H9 (cell line): ENCODE data around the gene NALCN. TPM values are rescaled to one million over a fixed set of nuclear protein-coding genes. Genes with fewer than 3 reads are reported as not detected.

Experiments
- DNase-seq: peaks from one replicate; pipeline ENCODE4 v3.0.0-alpha.2; 2017
- H2AFZ ChIP-seq: one replicate; pipeline ENCODE4 v1.6.1; 2013; ENCODE audit warnings: mild to moderate bottlenecking, low read length, control low read depth, moderate library complexity
- H2AK5ac ChIP-seq: 2 replicates; pipeline ENCODE4 v1.6.1; 2013; ENCODE audit warnings: low read length, control low read depth, mixed read lengths; ENCODE audit not compliant: insufficient read length
- H2BK120ac ChIP-seq: one replicate; pipeline ENCODE4 v1.6.1; 2013; ENCODE audit warnings: low read depth, mild to moderate bottlenecking, low read length, control low read depth, inconsistent platforms; ENCODE audit not compliant: poor library complexity, severe bottlenecking
- H2BK12ac ChIP-seq: 2 replicates; pipeline ENCODE4 v1.6.1; 2013; ENCODE audit warnings: low read length, control low read depth, mixed read lengths, low read depth; ENCODE audit not compliant: insufficient read length
- H2BK15ac ChIP-seq: 2 replicates; pipeline ENCODE4 v1.6.1; 2013; ENCODE audit warnings: low read depth, low read length, control low read depth
- H2BK20ac ChIP-seq: one replicate; pipeline ENCODE4 v1.6.1; 2013; ENCODE audit warnings: low read depth, mild to moderate bottlenecking, low read length, control low read depth, inconsistent platforms; ENCODE audit not compliant: poor library complexity, severe bottlenecking
- H2BK5ac ChIP-seq: 2 replicates; pipeline ENCODE4 v1.6.1; 2013; ENCODE audit warnings: low read length, control low read depth, mixed read lengths; ENCODE audit not compliant: insufficient read length
- H3K14ac ChIP-seq: 2 replicates; pipeline ENCODE4 v1.6.1; 2013; ENCODE audit warnings: low read length, control low read depth; ENCODE audit not compliant: insufficient read depth
- H3K18ac ChIP-seq: 2 replicates; pipeline ENCODE4 v1.6.1; 2013; ENCODE audit warnings: low read depth, mild to moderate bottlenecking, mixed read lengths, low read length, control low read depth; ENCODE audit not compliant: insufficient read length
- H3K23ac ChIP-seq: 2 replicates; pipeline ENCODE4 v1.6.1; 2013; ENCODE audit warnings: low read length, control low read depth, mixed read lengths, low read depth; ENCODE audit not compliant: insufficient read length
- H3K23me2 ChIP-seq: 2 replicates; pipeline ENCODE4 v1.6.1; 2013; ENCODE audit warnings: low read depth, mild to moderate bottlenecking, mixed read lengths, low read length, control low read depth; ENCODE audit not compliant: insufficient read length, poor library complexity, severe bottlenecking
- H3K27ac ChIP-seq: 2 replicates; pipeline ENCODE4 v1.5.1; 2013; ENCODE audit warnings: low read length, control low read depth, mixed read lengths, low read depth; ENCODE audit not compliant: insufficient read length
- H3K27me3 ChIP-seq: 2 replicates; pipeline ENCODE4 v1.6.1; 2013; ENCODE audit warnings: low read length, control low read depth, inconsistent platforms; ENCODE audit not compliant: insufficient read depth
- H3K4ac ChIP-seq: 2 replicates; pipeline ENCODE4 v1.6.1; 2013; ENCODE audit warnings: low read depth, mild to moderate bottlenecking, control low read depth, inconsistent platforms, low read length, moderate library complexity
- H3K4me1 ChIP-seq: 2 replicates; pipeline ENCODE4 v1.6.1; 2013; ENCODE audit warnings: low read length, control low read depth, inconsistent platforms; ENCODE audit not compliant: insufficient read depth
- H3K4me2 ChIP-seq: 2 replicates; pipeline ENCODE4 v1.6.1; 2013; ENCODE audit warnings: low read length, control low read depth, mixed read lengths; ENCODE audit not compliant: insufficient read length, insufficient read depth
- H3K56ac ChIP-seq: 2 replicates; pipeline ENCODE4 v1.6.1; 2013; ENCODE audit warnings: low read depth, mild to moderate bottlenecking, mixed read lengths, low read length, control low read depth; ENCODE audit not compliant: insufficient read length
- H3K79me1 ChIP-seq: 2 replicates; pipeline ENCODE4 v1.6.1; 2013; ENCODE audit warnings: low read depth, mild to moderate bottlenecking, moderate library complexity, low read length, control low read depth, inconsistent platforms; ENCODE audit not compliant: insufficient read depth, poor library complexity, severe bottlenecking
- H3K79me2 ChIP-seq: 2 replicates; pipeline ENCODE4 v1.6.1; 2013; ENCODE audit warnings: low read length, control low read depth, inconsistent platforms; ENCODE audit not compliant: insufficient read depth
- H3K9ac ChIP-seq: 2 replicates; pipeline ENCODE4 v1.6.1; 2013; ENCODE audit warnings: low read length, control low read depth, mixed read lengths; ENCODE audit not compliant: insufficient read length; ENCODE audit errors: extremely low read depth
- H3K9me3 ChIP-seq: one replicate; pipeline ENCODE4 v1.6.1; 2013; ENCODE audit warnings: low read depth, low read length, inconsistent platforms; ENCODE audit not compliant: control insufficient read depth
- H3T11ph ChIP-seq: one replicate; pipeline ENCODE4 v1.6.1; 2013; ENCODE audit warnings: mild to moderate bottlenecking, low read length, control low read depth, inconsistent platforms
- H4K20me1 ChIP-seq: one replicate; pipeline ENCODE4 v1.6.1; 2013; ENCODE audit not compliant: control insufficient read depth, insufficient read length, insufficient read depth
- H4K5ac ChIP-seq: 2 replicates; pipeline ENCODE4 v1.6.1; 2013; ENCODE audit warnings: low read depth, mild to moderate bottlenecking, mixed read lengths, low read length, control low read depth; ENCODE audit not compliant: insufficient read length
- H4K8ac ChIP-seq: replicated peaks from 2 replicates; pipeline ENCODE4 v1.6.1; 2013; ENCODE audit warnings: low read length, control low read depth, mixed read lengths, low read depth; ENCODE audit not compliant: insufficient read length
- H4K91ac ChIP-seq: 2 replicates; pipeline ENCODE4 v1.6.1; 2013; ENCODE audit warnings: low read depth, mild to moderate bottlenecking, moderate library complexity, mixed read lengths, low read length, control low read depth; ENCODE audit not compliant: insufficient read length
- H3K27ac Mint-ChIP-seq, 3 experiments: 2 replicates in 2 of 3; 3 replicates in 1 of 3; pipeline ENCODE4 v1.8.0; 2020 to 2021; ENCODE audit warnings: mixed read lengths in 3 of 3, mild to moderate bottlenecking in 1 of 3, moderate library complexity in 1 of 3
- H3K27me3 Mint-ChIP-seq: 2 replicates; pipeline ENCODE4 v1.8.0; 2021; ENCODE audit warnings: low read depth, mild to moderate bottlenecking, moderate library complexity, mixed read lengths
- H3K36me3 Mint-ChIP-seq, 3 experiments: 2 replicates in 2 of 3; 3 replicates in 1 of 3; pipeline ENCODE4 v1.8.0; 2020 to 2021; ENCODE audit warnings: low read depth in 3 of 3, mixed read lengths in 3 of 3; ENCODE audit not compliant: insufficient read depth in 1 of 3
- H3K4me1 Mint-ChIP-seq, 2 experiments: 2 replicates each; pipeline ENCODE4 v1.8.0; 2020; ENCODE audit warnings: mixed read lengths in 2 of 2
- H3K4me3 Mint-ChIP-seq, 2 experiments: 2 replicates in 1 of 2; 3 replicates in 1 of 2; pipeline ENCODE4 v1.8.0; 2020 to 2021; ENCODE audit warnings: mild to moderate bottlenecking in 2 of 2, mixed read lengths in 2 of 2, moderate library complexity in 1 of 2
- H3K9me3 Mint-ChIP-seq, 2 experiments: 2 replicates in 1 of 2; 3 replicates in 1 of 2; pipeline ENCODE4 v1.8.0; 2020; ENCODE audit warnings: mild to moderate bottlenecking in 2 of 2, mixed read lengths in 2 of 2, moderate library complexity in 1 of 2
- total RNA-seq: library from RNA; stranded (reverse); gene quantifications from 2 replicates; pipeline ENCODE4 v1.2.1, GENCODE V29; 2021
- TF ChIP-seq, protein P1 (sequence below): fragments of 200-600 bp; sonication (generic); conservative IDR thresholded peaks from 3 replicates; pipeline ENCODE4 v1.8.0; 2021; ENCODE audit warnings: antibody characterized with exemption, mild to moderate bottlenecking

The NALCN gene
- total RNA-seq, 1 experiment from 2014 or later, result 0.09 TPM

DNA sequence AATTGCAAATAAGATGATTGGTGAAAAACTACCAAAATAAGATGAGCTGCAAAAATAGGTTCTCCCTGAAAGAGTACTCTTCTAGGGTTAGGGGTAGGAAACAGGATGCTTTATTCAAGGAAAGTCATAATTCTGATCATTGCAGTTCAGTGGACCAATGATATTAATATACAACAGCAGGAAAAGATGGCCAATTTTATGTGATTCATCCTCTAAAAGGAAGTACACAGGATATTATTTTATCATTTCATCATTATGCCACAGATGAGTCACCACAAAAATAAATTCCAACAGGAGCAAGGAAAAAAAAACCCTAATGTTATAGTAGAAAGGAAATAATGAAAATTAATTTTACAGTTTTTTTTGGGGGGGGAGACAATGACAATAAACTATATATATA lies 205.0 kb downstream of the NALCN start:
- Mint-ChIP-seq H3K4me1 (no peaks in the 10 kb centered on the region), H3K4me3 (no peak overlapping the region), H3K27me3 (no peaks in the 10 kb centered on the region), H3K9me3 (peaks cover 7 to 10% of the 10 kb centered on the region in 2 experiments; a peak in 3 of 5 replicates), H3K36me3 (peaks cover 0 to 8% (median 6%) of the 10 kb centered on the region in 3 experiments; a peak in 2 of 7 replicates), H3K27ac (no peak overlapping the region)
- Histone ChIP-seq H4K20me1 (no peaks in the 10 kb centered on the region), H2BK15ac (no peak overlapping the region), H2BK120ac (no peak overlapping the region), H3K79me2 (no peaks in the 10 kb centered on the region), H3K27ac (no peak overlapping the region), H3K9me3 (no peaks in the 10 kb centered on the region), H4K8ac (no peak overlapping the region), H2BK20ac (no peak overlapping the region), H3K56ac (no peak overlapping the region), H2AK5ac (no peak overlapping the region), H3T11ph (no peak overlapping the region), H4K5ac (no peak overlapping the region), H3K4me2 (no peak overlapping the region), H3K27me3 (no peaks in the 10 kb centered on the region), H4K91ac (no peak overlapping the region), H3K9ac (no peak overlapping the region), H2BK12ac (no peak overlapping the region), H3K23ac (no peak overlapping the region), H2BK5ac (no peak overlapping the region), H3K18ac (no peak overlapping the region), H3K14ac (no peak overlapping the region), H3K79me1 (no peaks in the 10 kb centered on the region), H3K4me1 (no peaks in the 10 kb centered on the region), H3K4ac (no peak overlapping the region), H2AFZ (no peak overlapping the region), H3K23me2 (no peaks in the 10 kb centered on the region)
- TF ChIP-seq, protein P1, sequence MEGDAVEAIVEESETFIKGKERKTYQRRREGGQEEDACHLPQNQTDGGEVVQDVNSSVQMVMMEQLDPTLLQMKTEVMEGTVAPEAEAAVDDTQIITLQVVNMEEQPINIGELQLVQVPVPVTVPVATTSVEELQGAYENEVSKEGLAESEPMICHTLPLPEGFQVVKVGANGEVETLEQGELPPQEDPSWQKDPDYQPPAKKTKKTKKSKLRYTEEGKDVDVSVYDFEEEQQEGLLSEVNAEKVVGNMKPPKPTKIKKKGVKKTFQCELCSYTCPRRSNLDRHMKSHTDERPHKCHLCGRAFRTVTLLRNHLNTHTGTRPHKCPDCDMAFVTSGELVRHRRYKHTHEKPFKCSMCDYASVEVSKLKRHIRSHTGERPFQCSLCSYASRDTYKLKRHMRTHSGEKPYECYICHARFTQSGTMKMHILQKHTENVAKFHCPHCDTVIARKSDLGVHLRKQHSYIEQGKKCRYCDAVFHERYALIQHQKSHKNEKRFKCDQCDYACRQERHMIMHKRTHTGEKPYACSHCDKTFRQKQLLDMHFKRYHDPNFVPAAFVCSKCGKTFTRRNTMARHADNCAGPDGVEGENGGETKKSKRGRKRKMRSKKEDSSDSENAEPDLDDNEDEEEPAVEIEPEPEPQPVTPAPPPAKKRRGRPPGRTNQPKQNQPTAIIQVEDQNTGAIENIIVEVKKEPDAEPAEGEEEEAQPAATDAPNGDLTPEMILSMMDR, result no peak
- DNase-seq, result no peak
